ENCODE results near the gene RELN.
A peak's percentile ranks its signal among the peaks of the same experiment; 100 is the strongest.
"Not testable (repeated sequence)": the region's sequence is repeated elsewhere in the genome, so short reads cannot be mapped to it uniquely, and the experiment has no call there.

Gene RELN

GRCh38 chr7:103833401-103833800, 156.1 kb downstream of the RELN start:
- no peak for DNase-seq (ENCODE audit: low read depth)

GRCh38 chr7:103832438-103832837, 157.0 kb downstream of the RELN start:
- no peak for DNase-seq (ENCODE audit: low read depth)

DNA sequence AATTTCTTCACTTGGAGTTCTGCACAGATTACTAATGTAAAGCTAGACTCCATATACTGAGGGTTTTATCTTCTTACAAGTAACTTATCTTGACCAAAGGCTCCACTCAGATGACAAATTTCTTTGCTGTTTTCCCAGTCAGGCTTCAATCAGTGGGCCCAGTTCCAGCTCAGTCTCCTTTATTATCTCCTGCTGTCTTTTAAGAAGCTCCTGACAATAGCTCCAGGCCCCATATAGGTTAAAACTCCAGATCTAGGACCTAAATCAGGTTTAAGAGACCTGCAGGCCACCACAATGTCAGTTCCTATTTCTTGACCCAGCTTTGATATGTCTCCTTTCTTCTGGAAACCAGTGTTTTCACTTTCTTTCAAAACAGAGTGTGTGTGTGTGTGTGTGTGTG, 165.2 kb downstream of the RELN start:
- DNase-seq (ENCODE audit: low read depth) = no peak

- DNase-seq (ENCODE audit: low read depth) = no peak
Measured at GRCh38 chr7:103823084-103823483, 166.4 kb downstream of the RELN start.

GRCh38 chr7:103821092-103821491, 168.4 kb downstream of the RELN start:
- DNase-seq (ENCODE audit: low read depth) = no peak

GRCh38 chr7:103815972-103816371, 173.5 kb downstream of the RELN start:
- not testable (repeated sequence) for DNase-seq (ENCODE audit: low read depth)

DNA sequence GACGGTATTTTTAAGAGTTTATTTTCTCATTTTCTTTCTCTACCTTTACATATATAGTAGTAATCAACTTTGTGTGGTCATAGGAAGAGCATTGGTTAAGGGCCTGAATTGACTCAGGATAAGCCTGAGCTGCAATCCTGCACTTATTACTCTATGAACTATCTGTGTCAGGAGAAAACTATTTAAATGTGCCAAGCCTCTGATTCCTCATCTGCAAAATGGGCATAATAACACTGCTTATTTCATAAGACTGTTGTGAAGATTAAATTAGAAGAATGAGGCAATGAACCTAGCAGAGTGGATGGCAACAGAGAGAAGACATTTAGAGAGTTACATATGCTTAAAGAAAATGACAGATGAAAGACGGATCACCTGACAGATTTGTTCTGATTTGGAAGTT, 175.5 kb downstream of the RELN start:
- no peak for DNase-seq (ENCODE audit: low read depth)

- peak; percentile 0 for DNase-seq (ENCODE audit: low read depth)
Measured at GRCh38 chr7:103811997-103812396, 177.5 kb downstream of the RELN start.

GRCh38 chr7:103811290-103811689, 178.2 kb downstream of the RELN start:
- no peak for DNase-seq (ENCODE audit: low read depth)

DNA sequence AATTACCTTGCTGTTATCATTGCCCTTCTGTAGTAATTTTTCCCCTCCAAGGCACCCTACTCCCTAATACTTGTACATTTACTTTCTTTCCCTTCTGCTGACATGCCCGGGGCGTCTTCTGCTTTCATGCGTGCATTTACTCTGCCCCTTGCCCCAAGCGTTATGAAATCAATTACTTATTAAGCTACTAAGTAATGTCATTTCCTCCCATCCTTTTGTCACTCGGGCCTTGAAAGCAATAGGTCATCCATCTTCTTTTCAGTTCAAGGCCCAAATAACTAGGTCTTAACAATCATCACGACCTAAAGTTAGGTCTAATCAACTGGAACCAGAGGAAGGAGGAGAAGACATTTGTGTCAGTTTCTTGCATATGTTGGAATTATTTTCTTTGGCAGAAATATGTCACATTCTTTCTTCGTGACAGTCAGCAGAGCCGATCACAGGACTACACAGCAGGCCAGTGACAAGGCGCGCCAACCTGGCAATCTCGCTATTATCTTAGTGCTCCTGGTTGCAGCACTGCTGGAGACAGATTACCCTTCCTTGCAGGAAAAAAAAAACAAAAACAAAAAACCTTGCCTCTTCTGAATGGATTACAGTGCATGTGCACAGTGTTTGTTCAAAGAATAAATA, 179.2 kb downstream of the RELN start:
- DNase-seq (ENCODE audit: low read depth) = no peak

DNA sequence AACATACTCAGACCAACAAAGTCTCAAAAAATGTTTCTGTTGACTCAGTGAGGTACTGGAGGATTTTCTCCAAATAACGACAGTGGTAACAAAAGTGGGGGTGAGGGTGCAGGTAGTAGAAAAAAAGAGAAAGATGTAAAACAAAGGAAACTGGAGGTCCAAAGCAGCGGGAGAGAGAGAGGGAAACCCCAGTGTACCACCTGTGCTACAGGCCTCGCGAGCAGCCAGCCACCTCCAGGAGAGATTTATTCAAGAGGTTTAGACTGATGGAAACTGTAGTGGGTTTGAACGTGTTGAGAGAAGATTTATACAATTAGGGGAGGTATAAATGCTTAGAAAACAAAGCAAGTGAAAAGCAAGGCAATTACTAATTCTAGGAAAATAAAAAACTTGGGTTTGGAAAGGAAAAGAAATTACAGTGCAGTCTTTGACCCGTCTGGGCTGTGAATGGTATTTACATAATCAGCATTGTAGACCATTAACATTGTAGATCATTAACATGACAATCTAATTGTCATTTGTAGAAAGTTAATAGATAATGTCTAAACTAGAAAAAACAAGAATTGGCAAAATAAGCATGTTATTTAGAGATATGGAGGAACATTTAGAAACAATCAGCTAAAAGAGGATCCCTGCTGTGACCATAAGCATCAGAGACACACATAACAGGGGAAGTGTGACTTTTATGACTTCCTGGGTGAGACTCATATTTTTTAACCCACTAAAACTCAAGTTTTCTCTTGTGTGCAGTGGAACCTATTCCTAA, 180.0 kb downstream of the RELN start:
- DNase-seq (ENCODE audit: low read depth) = no peak

- no peak for DNase-seq (ENCODE audit: low read depth)
Measured at GRCh38 chr7:103805346-103805745, 184.1 kb downstream of the RELN start.

GRCh38 chr7:103803631-103804030, 185.8 kb downstream of the RELN start:
- no peak for DNase-seq (ENCODE audit: low read depth)

- DNase-seq (ENCODE audit: low read depth) = no peak
Measured at GRCh38 chr7:103799298-103799697, 190.2 kb downstream of the RELN start.

GRCh38 chr7:103797647-103798307, 191.7 kb downstream of the RELN start:
- DNase-seq (ENCODE audit: low read depth) = no peak

DNA sequence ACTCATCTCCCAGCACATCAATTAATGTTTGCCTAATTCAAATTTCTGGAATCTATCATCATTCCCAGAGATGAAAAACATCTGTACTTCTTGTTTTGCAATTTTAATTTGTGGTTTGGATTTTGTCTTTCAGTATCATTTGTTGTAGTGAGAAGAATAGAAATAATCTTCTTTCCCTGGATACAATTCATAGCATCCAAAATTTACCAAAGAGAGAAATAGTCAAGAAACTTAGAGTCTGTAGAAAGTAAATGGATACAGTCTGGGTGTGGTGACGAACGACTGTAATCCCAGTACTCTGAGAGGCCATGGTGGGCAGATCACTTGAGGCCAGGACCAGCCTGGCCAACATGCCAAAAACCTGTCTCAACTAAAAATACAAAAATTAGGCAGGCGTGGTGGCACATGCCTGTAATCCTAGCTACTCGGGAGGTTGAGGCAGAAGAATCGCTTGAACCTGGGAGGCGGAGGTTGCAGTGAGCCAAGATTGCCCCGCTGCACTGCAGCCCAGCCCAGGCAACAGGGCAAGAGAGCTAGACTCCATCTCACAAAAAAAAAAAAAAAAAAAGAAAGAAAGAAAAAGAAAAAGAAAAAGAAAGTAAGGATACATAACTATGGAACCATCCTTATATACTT, 193.0 kb downstream of the RELN start:
- no peak for DNase-seq (ENCODE audit: low read depth)

DNA sequence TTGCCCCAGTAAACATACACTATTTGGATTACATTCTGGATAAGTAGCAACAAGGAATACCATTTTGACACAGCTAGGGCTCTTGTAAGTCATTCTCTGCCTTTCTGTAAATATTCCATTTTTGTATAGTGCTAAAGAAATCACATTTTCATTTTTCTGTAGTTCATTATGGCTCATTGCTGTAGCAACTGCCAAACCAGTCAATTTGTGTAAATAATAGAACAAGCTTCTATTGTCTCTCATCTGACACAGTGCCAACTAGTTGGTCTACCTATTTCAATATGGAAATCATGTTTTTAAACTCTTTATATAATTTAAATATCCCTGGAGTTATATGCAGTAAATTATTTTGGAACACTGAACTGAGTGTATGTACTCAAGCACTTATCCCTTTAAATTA, 193.7 kb downstream of the RELN start:
- DNase-seq (ENCODE audit: low read depth) = no peak

GRCh38 chr7:103795107-103795506, 194.4 kb downstream of the RELN start:
- DNase-seq (ENCODE audit: low read depth) = no peak

DNA sequence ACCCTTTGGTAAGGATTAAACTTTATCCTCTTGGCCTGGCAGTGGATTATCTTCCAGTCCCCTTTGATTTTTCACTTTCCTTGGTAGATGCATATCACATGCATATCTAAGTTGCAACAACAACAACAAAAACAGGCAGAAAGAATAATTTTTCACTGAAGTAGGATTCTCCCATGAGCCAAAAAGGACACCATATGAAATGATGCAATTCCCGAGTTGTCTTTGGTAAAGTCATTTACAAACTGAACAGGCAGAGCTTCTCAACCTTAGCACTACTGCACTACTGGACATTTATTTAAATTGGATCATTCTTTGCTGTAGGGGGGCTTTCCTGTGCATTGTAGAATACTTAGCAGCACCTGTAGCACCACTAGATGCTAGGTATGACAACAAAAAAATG, 195.0 kb downstream of the RELN start:
- no peak for DNase-seq (ENCODE audit: low read depth)

GRCh38 chr7:103793614-103794013, 195.8 kb downstream of the RELN start:
- DNase-seq (ENCODE audit: low read depth) = no peak

GRCh38 chr7:103791894-103792293, 197.6 kb downstream of the RELN start:
- DNase-seq (ENCODE audit: low read depth) = no peak

DNA sequence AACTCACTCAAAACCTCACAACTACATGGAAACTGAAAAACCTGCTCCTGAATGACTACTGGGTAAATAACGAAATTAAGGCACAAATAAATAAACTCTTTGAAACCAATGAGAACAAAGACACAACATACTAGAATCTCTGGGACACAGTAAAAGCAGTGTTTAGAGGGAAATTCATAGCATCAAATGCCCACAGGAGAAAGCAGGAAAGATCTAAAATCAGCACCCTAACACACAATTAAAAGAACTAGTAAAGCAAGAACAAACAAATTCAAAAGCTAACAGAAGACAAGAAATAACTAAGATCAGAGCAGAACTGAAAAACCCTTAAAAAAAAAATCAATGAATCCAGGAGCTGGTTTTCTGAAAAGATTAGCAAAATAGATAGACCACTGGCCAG, 202.4 kb downstream of the RELN start:
- not testable (repeated sequence) for DNase-seq (ENCODE audit: low read depth)
